ENCODE results near the gene RPE. TPM values are rescaled to one million over a fixed set of nuclear protein-coding genes. Genes with fewer than 3 reads are reported as not detected.

The RPE gene
- polyA plus RNA-seq (2011; rRNA removed) (71.0 and 78.3 TPM in 2 replicates), polyA minus RNA-seq (2011; rRNA and poly(A)+ RNA removed) (46.0 and 83.1 TPM in 2 replicates)

DNA sequence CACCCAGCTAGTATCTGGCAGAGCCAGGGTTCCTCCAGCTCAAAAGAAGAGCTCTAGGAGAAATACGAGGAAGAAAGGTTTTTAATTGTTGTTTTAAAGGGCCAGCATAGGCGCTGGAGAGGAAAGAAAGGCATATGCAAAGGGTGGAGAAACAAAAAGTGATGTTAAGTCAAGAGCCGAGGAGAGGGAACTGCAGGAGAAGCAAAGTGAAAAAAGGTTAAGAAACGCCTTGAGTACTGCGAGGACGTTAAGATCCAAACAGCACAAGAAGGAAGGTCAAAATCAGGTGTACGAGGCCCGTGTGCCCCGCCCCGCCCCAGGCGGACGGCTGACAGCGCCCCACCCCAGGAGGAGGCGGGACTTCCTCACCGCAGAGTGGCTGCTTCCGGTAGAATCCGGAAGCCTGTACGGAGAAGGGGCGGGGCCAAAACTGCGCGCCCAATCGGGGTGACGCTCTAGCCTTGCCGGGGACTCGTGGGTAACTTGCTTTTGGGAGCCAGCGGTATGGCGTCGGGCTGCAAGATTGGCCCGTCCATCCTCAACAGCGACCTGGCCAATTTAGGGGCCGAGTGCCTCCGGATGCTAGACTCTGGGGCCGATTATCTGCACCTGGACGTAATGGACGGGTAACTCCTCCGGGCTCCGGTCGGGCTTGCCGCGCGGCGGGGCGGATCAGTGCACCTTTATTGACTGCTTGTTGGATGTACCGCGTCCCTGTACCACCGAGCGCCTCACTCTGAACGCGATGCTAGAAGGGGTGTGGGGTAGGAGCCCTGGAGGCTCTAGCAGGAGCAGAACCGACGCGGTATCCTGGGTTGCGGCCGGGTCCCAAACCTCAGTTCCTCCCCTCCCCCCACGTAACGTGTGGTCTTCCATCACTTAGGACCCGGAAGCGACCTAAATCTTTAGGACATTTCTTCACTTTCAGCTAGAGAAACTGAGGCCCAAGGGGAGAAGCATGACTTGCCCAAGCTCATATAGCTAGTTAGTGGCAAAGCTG, at the start of gene RPE:
TSS of gene RPE (plus strand) at position 481 of the 1,000 bp plus-strand sequence. CDS start at position 505, 24 bp downstream.
- TF ChIP-seq, protein P1, sequence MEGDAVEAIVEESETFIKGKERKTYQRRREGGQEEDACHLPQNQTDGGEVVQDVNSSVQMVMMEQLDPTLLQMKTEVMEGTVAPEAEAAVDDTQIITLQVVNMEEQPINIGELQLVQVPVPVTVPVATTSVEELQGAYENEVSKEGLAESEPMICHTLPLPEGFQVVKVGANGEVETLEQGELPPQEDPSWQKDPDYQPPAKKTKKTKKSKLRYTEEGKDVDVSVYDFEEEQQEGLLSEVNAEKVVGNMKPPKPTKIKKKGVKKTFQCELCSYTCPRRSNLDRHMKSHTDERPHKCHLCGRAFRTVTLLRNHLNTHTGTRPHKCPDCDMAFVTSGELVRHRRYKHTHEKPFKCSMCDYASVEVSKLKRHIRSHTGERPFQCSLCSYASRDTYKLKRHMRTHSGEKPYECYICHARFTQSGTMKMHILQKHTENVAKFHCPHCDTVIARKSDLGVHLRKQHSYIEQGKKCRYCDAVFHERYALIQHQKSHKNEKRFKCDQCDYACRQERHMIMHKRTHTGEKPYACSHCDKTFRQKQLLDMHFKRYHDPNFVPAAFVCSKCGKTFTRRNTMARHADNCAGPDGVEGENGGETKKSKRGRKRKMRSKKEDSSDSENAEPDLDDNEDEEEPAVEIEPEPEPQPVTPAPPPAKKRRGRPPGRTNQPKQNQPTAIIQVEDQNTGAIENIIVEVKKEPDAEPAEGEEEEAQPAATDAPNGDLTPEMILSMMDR (IDR thresholded peaks at IDR 0.05; ENCODE audit: insufficient read depth, low read depth, low read length): no peak
- H3K27me3 ChIP-seq (ENCODE audit: control insufficient read depth, insufficient read depth, low read length): no peaks in the 10 kb centered on the region
- DNase-seq (ENCODE audit: low read depth): peak; percentile 66
- peak within 1 kb of the TSS; percentile 55 for H3K4me3 ChIP-seq (ENCODE audit: low read depth, low read length)
- ChIA-PET POLR2A (no interaction called here), CTCF (no interaction called here)
- no peaks in the 10 kb centered on the region for H3K36me3 ChIP-seq (ENCODE audit: control insufficient read depth, insufficient read depth, low read length)

DNA sequence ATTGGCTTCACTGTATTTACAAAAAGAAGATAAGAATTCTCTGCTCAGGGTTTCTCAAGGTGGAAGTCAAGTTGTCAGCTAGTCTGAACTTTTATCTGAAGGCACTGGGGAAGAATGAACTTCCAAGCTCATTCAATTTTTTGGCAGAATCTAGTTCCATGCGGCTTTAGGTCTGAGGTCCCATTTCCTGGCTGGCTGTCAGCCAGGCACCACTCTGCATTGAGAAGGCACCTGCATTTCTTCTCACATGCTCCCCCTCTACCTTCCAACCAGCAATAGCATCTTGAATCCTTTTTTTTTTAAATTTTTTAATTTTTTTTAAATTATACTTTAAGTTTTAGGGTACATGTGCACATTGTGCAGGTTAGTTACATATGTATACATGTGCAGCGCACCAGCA, 46.2 kb upstream of the RPE start:
- CTCF ChIA-PET: no interaction called here
- POLR2A ChIA-PET: no interaction called here
- H3K36me3 ChIP-seq (ENCODE audit: control insufficient read depth, insufficient read depth, low read length): no peaks in the 10 kb centered on the region
- TF ChIP-seq, protein P1 (IDR thresholded peaks at IDR 0.05; ENCODE audit: insufficient read depth, low read depth, low read length): no peak
- peaks cover 2% of the 10 kb centered on the region; the same call in 1 of the 2 replicates for H3K27me3 ChIP-seq (ENCODE audit: control insufficient read depth, insufficient read depth, low read length)
- DNase-seq (ENCODE audit: low read depth): no peak
- H3K4me3 ChIP-seq (ENCODE audit: low read depth, low read length): no peak overlapping the region

DNA sequence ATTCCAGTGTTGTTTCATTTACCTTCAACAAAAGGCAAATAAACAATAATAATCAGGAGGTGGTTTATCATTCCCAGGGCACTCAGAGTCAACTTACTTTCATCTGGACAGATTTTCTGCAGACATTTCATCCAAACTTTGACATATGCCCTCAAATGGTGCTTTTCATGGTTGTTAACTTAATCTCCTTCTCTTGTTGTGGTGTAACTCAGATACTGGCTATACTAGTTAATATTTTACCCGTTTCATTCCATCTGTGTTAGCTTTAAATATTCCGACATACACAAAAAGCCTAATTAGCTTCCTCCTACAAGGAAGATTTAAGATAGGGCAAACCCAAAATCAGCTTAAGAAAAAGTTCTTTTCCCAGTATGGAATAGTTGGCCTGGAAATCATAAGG, 44.4 kb upstream of the RPE start:
- ChIA-PET CTCF (no interaction called here), POLR2A (no interaction called here)

DNA sequence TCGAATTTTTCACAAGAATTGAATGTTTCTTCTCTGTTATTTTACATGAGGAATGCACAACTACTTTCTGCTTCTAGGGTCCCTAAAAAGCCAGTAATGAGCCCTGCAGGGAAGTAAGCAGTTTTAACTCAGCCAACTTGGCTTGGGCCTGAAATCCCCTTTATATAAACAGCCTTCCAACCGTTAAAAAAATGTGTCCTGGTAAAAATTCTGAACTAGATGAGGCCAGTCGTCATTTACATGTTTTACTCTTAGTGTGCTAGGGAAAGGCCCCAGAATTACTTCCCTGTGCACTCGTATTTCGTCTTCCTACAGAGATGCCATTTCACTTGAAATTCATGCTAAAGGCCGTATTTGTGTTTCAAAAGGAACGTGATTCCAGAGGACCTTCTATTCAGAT, 42.4 kb upstream of the RPE start:
- TF ChIP-seq, protein P1 (IDR thresholded peaks at IDR 0.05; ENCODE audit: insufficient read depth, low read depth, low read length): no peak
- no peak overlapping the region for H3K4me3 ChIP-seq (ENCODE audit: low read depth, low read length)
- no peak for DNase-seq (ENCODE audit: low read depth)
- ChIA-PET CTCF (interaction anchor here (0.8 to 1.4 kb wide), 4 partner anchors 9 to 626 kb away, joined by 3 to 5 read pairs (median 4); no protein-coding TSS in a partner anchor), POLR2A (no interaction called here)
- H3K36me3 ChIP-seq (ENCODE audit: control insufficient read depth, insufficient read depth, low read length): no peaks in the 10 kb centered on the region
- H3K27me3 ChIP-seq (ENCODE audit: control insufficient read depth, insufficient read depth, low read length): peaks cover 2% of the 10 kb centered on the region; the same call in 1 of the 2 replicates

More for the DNA sequence above, 44.4 kb upstream of the RPE start:
- Histone ChIP-seq H3K27me3 (ENCODE audit: control insufficient read depth, insufficient read depth, low read length) (peaks cover 2% of the 10 kb centered on the region; the same call in 1 of the 2 replicates), H3K4me3 (ENCODE audit: low read depth, low read length) (no peak overlapping the region), H3K36me3 (ENCODE audit: control insufficient read depth, insufficient read depth, low read length) (no peaks in the 10 kb centered on the region)
- DNase-seq (ENCODE audit: low read depth): no peak
- TF ChIP-seq, protein P1 (IDR thresholded peaks at IDR 0.05; ENCODE audit: insufficient read depth, low read depth, low read length): no peak

All from BJ (cell line).